Right ventricle myocardium inferior (tissue), 1 donor: Measurements from ENCODE around the gene PRPF19. TPM values are rescaled to one million over a fixed set of nuclear protein-coding genes. Genes with fewer than 3 reads are reported as not detected.

Experiments
- ATAC-seq: fragments of 200-7000 bp; cut with Tn5 transposase; one replicate; pipeline ENCODE4 v1.9.1; 2020; ENCODE audit warnings: mild to moderate bottlenecking, moderate library complexity
- DNase-seq: peaks from one replicate; pipeline ENCODE4 v3.0.0; 2021; ENCODE audit errors: missing footprints
- intact Hi-C: fragments of 100-400 bp; cut with DNase I; formaldehyde crosslinking; loops from one replicate; pipeline ENCODE4 v1.11.0; 2022
- long read RNA-seq: library from polyadenylated mRNA; unstranded; transcript quantifications from one replicate; pipeline ENCODE4 v2.0.0, GENCODE V29; 2021
- total RNA-seq: library from RNA; stranded (reverse); fragmentation: NEBNext Ultra II Directional; extraction: Animal tissue kit (Norgen Biotek cat#: 25700); gene quantifications from one replicate; pipeline ENCODE4 v1.2.1, GENCODE V29; 2021
- donor health status: DM: no; HTN: yes; CAD: no; lungs with severe emphysema.

The PRPF19 gene
- total RNA-seq: 41.1 TPM
- long read RNA-seq, partial matches to known transcripts: 2 of 2 reads
- long read RNA-seq, other reads (novel, unspliced or antisense): 0 of 2 reads

DNA sequence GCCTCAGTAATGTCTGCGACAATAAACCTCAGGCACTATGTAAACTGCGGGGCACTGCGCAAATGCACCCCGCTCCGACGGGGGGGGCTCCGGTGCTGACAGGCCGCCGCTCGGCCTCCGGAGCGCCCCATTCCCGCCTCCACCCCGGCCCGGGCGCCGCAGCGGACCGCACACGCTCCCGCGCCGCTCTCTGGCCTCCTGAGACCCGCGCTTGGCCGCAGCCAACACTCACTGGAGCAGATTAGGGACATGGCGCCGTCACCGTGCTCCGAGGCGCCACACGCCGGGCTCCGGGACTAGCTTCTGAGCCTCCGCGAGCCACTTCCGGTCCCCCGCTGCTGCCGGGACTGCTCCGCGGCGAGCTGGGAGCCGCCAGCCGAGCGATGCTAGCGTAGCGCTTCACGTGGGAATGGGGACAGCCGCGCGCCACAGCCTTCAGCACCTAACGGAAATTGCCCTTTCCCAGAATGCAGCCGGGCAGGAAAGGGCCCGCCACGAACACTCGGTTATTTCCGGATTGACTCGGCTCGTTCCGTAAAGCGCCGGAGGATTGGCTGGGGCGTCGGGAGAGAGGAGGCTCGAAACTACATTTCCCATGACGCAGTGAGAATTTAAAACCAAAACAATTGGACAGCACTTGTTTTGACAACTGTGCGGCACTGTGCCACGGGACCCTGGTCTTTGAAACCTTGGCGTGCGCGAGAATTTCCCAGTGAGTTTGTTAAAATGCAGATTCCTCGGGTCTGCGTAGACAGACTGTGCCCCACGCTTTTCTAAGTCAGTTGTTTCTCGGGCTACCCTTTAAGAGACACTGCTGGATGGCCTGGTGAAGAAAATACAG, at the start of gene PRPF19:
Gene PRPF19, minus strand, starts transcription at position 454 of the 841 bp plus-strand sequence. Its CDS starts 203 bp downstream, at position 251.
- intact Hi-C loops: no loop called here
- DNase-seq (peak; percentile 97), ATAC-seq (peak; percentile 98)

GRCh38 chr11:60955571-60955970, 49.2 kb upstream of the PRPF19 start:
- DNase-seq (no peak), ATAC-seq (no peak)
- intact Hi-C loops: no loop called here

DNA sequence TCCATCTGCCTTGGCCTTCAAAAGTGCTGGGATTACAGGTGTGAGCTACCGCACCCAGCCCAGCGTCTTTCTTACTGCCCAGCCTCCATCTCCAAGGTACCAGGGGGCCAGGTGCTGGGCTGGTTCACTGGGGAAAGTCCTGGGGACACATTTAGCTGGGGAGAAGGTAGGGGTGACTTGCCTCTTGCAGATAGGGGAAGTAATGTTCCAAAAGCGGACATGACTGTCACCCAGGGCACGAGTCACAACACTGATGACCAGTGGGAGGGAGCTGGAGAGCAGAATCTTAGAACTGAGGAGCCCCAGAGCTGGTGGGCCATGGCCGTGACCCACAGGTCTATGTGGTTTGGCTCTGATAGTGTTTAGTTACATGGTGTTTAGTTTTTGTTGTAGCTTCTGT, 48.0 kb upstream of the PRPF19 start:
- intact Hi-C loops: loop anchor here (5.0 kb wide), 1 partner anchor 37 kb away; no protein-coding TSS in a partner anchor
- DNase-seq: no peak
- ATAC-seq: no peak

- no peak for ATAC-seq
- no peak for DNase-seq
- intact Hi-C loops: loop anchor here (5.0 kb wide), 1 partner anchor 36 kb away; no protein-coding TSS in a partner anchor
Observed at GRCh38 chr11:60953781-60954180, 47.4 kb upstream of the PRPF19 start.

DNA sequence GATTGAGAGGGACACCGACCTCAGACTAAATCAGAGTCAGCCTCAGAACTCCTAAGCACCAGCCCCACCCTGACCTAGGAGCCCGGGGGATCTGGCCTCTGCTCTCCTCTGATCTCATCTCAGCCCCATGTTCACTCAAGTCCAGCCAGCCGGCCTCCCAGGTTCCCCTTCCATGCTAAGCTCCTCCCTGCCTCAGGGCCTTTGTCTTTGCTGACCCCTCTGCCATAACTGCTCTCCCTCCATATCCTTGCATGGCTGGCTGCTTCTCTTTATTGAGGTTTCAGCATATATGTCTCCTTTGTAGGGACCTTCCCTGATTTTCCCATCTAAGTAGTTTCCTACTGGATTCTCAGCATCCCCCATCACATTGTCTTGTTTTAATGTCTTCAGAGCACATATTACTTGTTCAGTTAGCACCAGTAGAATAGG, 46.4 kb upstream of the PRPF19 start:
- no peak for DNase-seq
- intact Hi-C loops: loop anchor here (5.0 kb wide), 1 partner anchor 35 kb away; no protein-coding TSS in a partner anchor
- peak; percentile 27 for ATAC-seq

DNA sequence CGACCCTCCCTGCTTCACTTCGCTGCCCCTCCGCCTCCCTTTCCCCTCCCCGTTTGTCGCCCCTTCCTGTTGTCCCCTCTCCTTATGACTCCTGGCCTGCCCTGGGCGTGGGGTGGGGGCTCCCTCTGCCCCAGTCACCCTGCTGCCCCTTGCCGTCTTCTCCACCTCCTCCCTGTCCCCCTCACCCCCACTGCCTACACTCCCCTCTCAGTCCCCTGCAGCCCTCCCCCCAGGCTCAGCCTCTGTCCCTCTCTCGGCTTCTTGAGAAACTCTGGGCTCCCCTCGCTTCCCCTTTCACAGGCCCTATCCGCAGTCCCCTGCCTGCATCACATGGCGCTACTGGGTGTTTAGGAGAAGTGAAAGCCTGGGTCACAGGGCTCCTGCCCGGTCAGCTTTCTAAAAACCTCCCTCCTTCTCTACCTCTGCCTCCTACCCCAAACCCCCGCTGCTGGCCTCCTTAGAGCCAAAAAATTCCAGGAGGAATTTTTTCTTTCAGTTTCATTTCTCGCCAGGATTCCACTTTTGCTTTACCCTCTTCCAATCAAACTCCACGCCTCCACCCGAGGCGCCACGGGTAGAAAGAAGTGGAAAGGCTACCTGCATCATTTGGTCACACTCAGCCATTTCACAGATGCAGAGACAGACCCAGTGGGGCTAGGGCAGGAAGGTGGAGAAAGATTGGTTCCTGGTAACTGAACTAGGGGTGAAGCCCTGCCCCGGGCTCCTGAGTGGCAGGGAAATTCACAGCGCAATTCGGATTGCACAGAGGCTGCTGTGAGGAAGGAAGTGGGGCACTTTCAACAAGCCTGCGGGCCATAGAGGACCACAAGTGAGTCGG, 45.7 kb upstream of the PRPF19 start, which contains the start of gene SLC15A3:
Gene SLC15A3, minus strand, starts transcription at position 273 of the 838 bp plus-strand sequence. CDS start 625 bp downstream, outside the sequence.
- DNase-seq: peak; percentile 94
- intact Hi-C loops: loop anchor here (5.0 kb wide), 1 partner anchor 35 kb away; no protein-coding TSS in a partner anchor
- ATAC-seq: peak; percentile 82

DNA sequence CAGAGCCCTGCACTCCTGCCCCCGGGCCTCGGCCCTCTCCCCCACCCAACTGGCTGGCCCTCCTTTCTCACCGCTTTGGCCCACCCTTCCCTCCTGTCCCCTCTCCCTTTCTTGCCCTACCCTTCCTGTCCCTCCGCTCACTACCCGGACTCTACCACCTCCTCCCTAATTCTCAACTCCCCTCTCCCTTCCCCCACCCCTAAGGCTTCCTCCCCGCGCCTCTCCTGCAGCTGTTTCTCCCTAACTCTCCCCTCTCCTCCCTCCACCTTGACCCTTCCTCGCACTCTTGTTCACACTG, 45.2 kb upstream of the PRPF19 start:
- DNase-seq: no peak
- intact Hi-C loops: loop anchor here (5.0 kb wide), 1 partner anchor 34 kb away; no protein-coding TSS in a partner anchor
- ATAC-seq: peak; percentile 18

DNA sequence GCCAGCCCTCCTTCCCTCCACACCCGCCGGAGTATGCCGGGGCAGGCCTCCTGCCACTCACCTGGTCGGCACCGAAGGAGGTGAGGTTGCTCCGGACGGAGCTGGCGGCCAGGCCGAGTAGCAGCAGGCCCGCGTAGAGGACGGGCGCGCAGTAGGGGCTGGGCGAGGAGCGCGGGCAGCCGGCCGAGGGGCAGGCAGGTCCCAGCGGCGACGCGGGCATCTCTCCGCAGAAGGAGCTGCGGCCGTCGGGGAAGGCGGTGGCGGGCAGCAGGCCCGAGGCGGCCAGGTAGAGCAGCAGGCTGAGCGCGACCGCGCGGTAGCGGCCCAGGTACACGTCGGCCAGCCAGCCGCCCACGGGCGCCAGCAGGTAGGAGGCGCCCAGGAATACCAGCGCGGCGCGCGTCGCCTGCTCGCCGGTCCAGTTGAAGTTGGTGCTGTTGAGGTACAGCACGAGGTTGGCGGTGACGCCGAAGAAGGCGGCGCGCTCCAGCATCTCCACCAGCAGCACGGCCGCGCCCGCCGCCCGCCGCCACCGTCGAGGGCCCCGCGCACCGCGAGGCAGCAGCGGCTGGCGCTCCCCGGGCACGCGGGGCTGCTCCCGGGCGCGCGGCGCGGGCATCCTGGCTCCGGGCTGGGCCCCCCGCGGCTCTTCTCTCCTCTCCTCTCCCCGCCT, 44.7 kb upstream of the PRPF19 start:
- ATAC-seq (peak; percentile 3), DNase-seq (no peak)
- intact Hi-C loops: loop anchor here (5.0 kb wide), 1 partner anchor 34 kb away; no protein-coding TSS in a partner anchor

GRCh38 chr11:60950024-60950423, 43.6 kb upstream of the PRPF19 start:
- no peak for DNase-seq
- intact Hi-C loops: loop anchor here (5.0 kb wide), 1 partner anchor 33 kb away; no protein-coding TSS in a partner anchor
- no peak for ATAC-seq

DNA sequence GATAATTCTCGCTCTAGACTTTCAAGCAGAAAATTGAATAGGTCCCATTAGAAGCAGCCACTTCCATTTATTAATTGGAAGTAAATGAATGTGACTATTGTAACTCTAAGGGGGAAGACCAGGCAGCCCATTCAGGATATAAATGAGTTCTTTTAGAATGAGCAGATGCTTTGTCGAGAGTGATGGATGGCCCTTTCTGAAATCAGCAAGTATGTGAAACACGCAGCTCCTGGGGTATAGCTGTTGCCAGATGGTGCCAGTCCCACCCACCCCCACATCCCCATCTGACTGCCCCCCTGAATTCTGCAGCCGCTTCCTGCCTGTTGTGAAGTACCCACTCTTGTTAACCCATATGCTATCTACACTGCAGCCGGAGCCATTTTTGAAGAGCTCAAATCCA, 41.9 kb upstream of the PRPF19 start:
- DNase-seq (no peak), ATAC-seq (no peak)
- intact Hi-C loops: no loop called here

DNA sequence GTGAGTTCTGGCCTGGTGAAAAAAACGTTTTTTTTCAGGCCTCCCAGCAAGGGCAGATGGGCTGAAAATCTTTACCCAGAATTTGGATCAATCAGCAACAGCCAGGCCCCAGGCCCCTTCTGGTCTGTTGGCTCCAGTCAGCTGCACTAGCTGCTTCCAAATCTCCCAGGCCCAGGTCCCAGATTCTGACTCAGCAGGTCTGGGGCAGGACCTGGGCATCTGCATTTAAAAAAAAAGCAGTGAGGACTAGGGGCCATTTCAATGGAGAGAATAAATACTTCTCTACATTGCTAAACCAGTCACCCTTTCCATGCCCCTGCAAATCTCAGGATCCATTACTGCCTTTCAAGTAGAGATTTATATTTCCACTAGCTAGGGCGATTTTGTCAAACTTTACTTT, 41.3 kb upstream of the PRPF19 start:
- intact Hi-C loops: no loop called here
- ATAC-seq: no peak
- DNase-seq: no peak

GRCh38 chr11:60946601-60947264, 40.3 kb upstream of the PRPF19 start:
- ATAC-seq (no peak), DNase-seq (no peak)
- intact Hi-C loops: no loop called here

DNA sequence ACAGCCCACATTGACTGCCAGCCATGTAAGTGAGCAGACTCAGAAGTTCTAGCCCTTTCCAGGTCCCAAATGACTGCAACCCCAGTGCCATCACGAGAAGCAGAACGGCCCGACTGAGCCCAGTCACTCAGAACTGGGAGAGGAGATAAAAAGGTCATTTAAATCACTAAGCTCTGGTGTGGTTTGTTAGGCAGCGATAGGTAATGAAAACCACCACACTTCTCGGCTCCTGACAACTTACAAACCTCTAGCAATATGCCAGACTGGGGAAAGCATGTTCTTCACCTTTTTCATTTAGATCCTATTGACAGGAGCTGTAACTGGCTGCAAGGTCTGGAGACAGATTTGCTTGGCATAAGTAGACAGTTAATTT, 38.9 kb upstream of the PRPF19 start:
- no peak for DNase-seq
- intact Hi-C loops: no loop called here
- no peak for ATAC-seq

- DNase-seq: no peak
- intact Hi-C loops: no loop called here
- no peak for ATAC-seq
Observed at GRCh38 chr11:60944490-60945294, 38.3 kb upstream of the PRPF19 start.

DNA sequence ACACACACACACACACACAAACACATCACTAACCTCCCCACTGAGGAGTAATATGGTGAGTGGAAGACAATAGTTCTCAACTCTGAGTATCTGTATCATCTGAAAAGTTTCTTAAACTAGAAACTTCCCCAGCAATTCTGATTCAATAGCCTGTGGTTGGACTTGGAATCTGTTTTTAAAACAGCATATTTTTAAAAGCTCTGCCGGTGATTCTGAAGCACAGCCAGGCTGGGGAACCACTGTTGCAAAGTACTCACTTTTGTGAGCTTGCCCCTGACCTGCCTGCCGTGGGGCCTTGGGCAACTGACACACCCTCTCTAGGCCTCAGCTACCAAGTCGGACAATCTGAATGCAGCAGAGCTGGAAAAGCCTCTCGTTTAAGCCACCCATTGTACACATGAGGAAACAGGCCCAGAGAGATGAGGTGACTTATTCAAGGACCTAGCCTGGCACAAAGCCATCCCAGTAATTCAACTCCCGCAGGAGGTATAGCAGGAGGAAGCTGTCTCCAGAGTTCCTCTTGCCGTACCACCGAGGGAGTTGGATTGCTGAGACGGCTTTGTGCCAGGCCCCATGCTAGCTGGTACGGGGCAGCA, 36.7 kb upstream of the PRPF19 start:
- ATAC-seq (no peak), DNase-seq (no peak)
- intact Hi-C loops: no loop called here

GRCh38 chr11:60942219-60942618, 35.8 kb upstream of the PRPF19 start:
- no peak for DNase-seq
- intact Hi-C loops: no loop called here
- ATAC-seq: peak; percentile 17
